Activated T-cell treated with anti-CD3 and anti-CD28 coated beads for 48 hours (primary cell): ENCODE data around the gene HSD17B3.
"Not testable (repeated sequence)": the region's sequence is repeated elsewhere in the genome, so short reads cannot be mapped to it uniquely, and the experiment has no call there.

Experiments used
- DNase-seq: peaks from one replicate; pipeline ENCODE4 v3.0.0-alpha.2; 2020; ENCODE audit warnings: low read depth

Gene HSD17B3

DNA sequence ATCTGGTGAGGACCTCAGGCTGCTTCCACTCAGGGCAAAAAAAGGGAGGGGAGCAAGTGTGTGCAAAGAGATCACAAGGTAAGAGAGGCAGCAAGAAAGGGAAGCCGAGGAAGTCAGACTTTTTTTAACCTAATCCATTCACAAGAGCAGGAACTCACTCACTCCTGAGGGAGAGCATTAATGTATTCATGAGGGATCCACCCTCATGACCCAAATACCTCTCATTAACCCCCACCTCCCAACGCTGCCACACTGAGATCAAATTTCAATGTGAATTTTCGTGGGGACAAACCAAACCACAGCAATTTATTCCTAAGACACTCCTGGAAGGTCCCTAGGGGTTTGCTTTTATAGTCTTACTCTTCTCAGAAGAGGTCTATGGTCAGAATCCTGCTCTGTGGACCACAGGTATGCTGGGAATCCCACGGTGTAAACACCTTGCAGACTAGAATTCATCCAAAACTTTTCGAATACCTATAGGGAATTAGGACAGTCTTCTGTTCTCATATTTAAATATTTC is 108.7 kb downstream of the HSD17B3 start:
- no peak for DNase-seq

DNA sequence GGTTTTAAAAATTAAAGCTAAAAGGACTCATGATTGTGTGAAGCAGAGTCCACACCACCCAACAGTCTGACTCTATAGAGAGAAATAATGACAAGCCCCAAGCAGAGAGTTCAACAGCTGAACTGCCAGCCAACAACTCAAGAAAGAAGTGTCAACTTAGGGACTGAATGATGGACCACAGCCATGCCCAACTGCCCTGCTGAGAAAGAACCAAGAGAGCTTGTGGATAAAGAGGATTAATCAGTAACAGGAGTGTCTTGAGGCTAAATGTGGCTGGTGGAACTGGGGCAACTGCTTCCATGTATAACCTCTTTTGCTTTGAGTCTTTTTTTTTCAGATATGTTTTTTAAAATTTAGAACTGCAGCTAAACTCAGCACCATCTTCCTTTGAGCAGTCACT is 109.3 kb downstream of the HSD17B3 start:
- no peak for DNase-seq

DNA sequence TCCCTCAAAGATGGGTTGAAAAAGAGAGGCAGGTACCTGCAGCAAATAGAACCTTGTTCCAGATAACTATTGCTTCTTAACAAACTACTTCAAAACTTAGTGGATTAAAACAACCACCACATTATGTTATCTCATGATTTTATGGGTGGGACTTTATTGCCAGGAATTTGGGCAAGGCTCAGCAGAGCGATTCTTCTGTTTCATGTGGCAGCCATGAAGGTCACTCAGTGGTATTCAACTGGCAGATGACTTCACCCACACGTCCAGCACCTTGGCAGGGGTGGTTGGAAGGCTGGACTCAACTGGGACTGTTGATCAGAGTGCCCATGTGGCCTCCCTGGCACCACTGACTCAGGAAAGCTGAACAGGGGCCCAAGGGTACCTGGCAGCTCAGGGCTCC is 112.0 kb downstream of the HSD17B3 start:
- DNase-seq, result no peak

DNA sequence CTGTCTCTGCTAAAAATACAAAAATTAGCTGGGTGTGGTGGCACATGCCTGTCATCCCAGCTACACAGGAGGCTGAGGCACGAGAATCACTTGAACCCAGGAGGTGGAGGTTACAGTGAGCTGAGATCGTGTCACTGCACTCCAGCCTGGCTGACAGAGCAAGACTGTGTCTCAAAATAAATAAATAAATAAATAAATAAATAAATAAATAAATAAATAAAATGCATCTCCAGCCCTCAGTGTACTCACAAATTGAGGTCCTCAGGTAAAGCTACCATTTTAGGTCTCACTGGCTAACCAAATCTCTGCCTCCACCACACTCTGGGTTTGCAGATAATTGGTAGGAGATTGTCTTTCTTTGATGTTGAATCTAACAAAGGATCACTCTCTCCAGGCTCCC is 112.4 kb downstream of the HSD17B3 start:
- not testable (repeated sequence) for DNase-seq

GRCh38 chr9:96188571-96188970 is 113.4 kb downstream of the HSD17B3 start:
- DNase-seq, result no peak

- DNase-seq, result no peak
Measured at GRCh38 chr9:96187151-96187555, 114.8 kb downstream of the HSD17B3 start.

DNA sequence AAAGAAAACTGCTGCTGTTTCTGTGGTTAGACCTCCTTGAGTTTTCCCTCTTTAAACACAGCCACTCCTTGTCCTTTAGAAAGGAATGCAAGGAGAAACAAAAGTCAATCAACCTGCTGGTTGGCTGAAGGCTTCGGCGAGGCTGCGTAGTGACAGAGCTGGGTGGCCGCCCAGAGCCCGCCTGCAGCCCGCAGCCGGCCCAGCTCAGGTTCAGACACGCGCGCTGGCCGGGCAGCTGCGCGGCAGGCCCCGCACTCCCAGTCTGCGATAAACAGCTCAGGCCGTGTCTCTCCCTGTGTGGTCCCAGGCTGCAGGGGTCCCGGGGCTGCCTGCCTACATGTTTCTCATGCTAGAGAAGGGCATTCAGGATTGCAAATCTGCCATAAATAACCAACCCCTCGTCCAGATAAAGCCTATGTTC is 115.4 kb downstream of the HSD17B3 start:
- no peak for DNase-seq

GRCh38 chr9:96185518-96186156 is 116.3 kb downstream of the HSD17B3 start:
- no peak for DNase-seq
